Breast epithelium (tissue), 3 donors: ENCODE measurements around the gene ELMOD1.

Experiments used
- CTCF ChIP-seq, 3 donors: fragments of 450-650 bp; IDR thresholded peaks; one replicate each; pipeline ENCODE4 v1.5.1; 2016 to 2017; ENCODE audit warnings: antibody characterized with exemption in 3 of 3, mild to moderate bottlenecking in 3 of 3, moderate library complexity in 3 of 3
- POLR2A ChIP-seq: fragments of 450-650 bp; IDR thresholded peaks from one replicate; pipeline ENCODE4 v1.6.1; 2016; ENCODE audit warnings: antibody characterized with exemption, mild to moderate bottlenecking, moderate library complexity

- no peak for TF ChIP-seq CTCF (IDR thresholded peaks at IDR 0.05)
- TF ChIP-seq POLR2A: no peak
These were observed 74.1 kb downstream of the ELMOD1 start for GRCh38 chr11:107665018-107665417.
